GM23338 (cell line): ENCODE results near the gene PITPNC1. TPM values are rescaled to one million over a fixed set of nuclear protein-coding genes. Genes with fewer than 3 reads are reported as not detected.
A peak's percentile ranks its signal among the peaks of the same experiment; 100 is the strongest.

Experiments used
- ATAC-seq: fragments of 200-7000 bp; cut with Tn5 transposase; 3 replicates; pipeline ENCODE4 v1.9.1; 2020
- DNase-seq: peaks from one replicate; pipeline ENCODE4 v3.0.0-alpha.2; 2015; ENCODE audit warnings: low spot score
- H2AFZ ChIP-seq: fragments of 200-600 bp; sonication (generic); 2 replicates; pipeline ENCODE4 v1.8.0; 2016; ENCODE audit warnings: antibody characterized with exemption, mild to moderate bottlenecking, moderate library complexity
- H3F3A ChIP-seq: fragments of 200-600 bp; sonication (generic); replicated peaks from 2 replicates; pipeline ENCODE4 v1.8.0; 2017; ENCODE audit warnings: antibody characterized with exemption, mixed run types, low read depth
- H3K27ac ChIP-seq: fragments of 200-600 bp; sonication (generic); 2 replicates; pipeline ENCODE4 v1.6.1; 2016; ENCODE audit warnings: low read depth
- H3K27me3 ChIP-seq: fragments of 200-600 bp; sonication (generic); 2 replicates; pipeline ENCODE4 v1.8.0; 2016; ENCODE audit warnings: mild to moderate bottlenecking, mixed run types, moderate library complexity; ENCODE audit not compliant: insufficient read depth
- H3K36me3 ChIP-seq: fragments of 200-600 bp; sonication (generic); 2 replicates; pipeline ENCODE4 v1.8.0; 2016; ENCODE audit warnings: mild to moderate bottlenecking; ENCODE audit not compliant: insufficient read depth
- H3K4me1 ChIP-seq: fragments of 200-600 bp; sonication (generic); 2 replicates; pipeline ENCODE4 v1.8.0; 2016; ENCODE audit warnings: mild to moderate bottlenecking, moderate library complexity; ENCODE audit not compliant: insufficient read depth
- H3K4me2 ChIP-seq: fragments of 200-600 bp; sonication (generic); 2 replicates; pipeline ENCODE4 v1.7.1; 2017; ENCODE audit warnings: mixed run types
- H3K4me3 ChIP-seq: fragments of 200-600 bp; sonication (generic); 2 replicates; pipeline ENCODE4 v1.6.1; 2016; ENCODE audit warnings: mixed run types
- H3K79me2 ChIP-seq: fragments of 200-600 bp; sonication (generic); replicated peaks from 2 replicates; pipeline ENCODE4 v1.8.0; 2017; ENCODE audit warnings: mild to moderate bottlenecking; ENCODE audit not compliant: insufficient read depth
- H3K9me2 ChIP-seq: fragments of 200-600 bp; sonication (generic); 2 replicates; pipeline ENCODE4 v1.8.0; 2017; ENCODE audit not compliant: insufficient read depth
- H4K20me1 ChIP-seq: fragments of 200-600 bp; sonication (generic); replicated peaks from 2 replicates; pipeline ENCODE4 v1.8.0; 2017; ENCODE audit warnings: mild to moderate bottlenecking; ENCODE audit not compliant: insufficient read depth
- H3K27ac Mint-ChIP-seq: 2 replicates; pipeline ENCODE4 v1.8.0; 2020; ENCODE audit warnings: inconsistent platforms, mild to moderate bottlenecking, moderate library complexity, mixed read lengths
- H3K27me3 Mint-ChIP-seq: 3 replicates; pipeline ENCODE4 v1.8.0; 2022; ENCODE audit warnings: low read depth, mild to moderate bottlenecking, moderate library complexity, mixed read lengths, inconsistent platforms; ENCODE audit not compliant: insufficient read depth, poor library complexity
- H3K36me3 Mint-ChIP-seq: 3 replicates; pipeline ENCODE4 v1.8.0; 2021; ENCODE audit warnings: low read depth, mild to moderate bottlenecking, inconsistent platforms, moderate library complexity, mixed read lengths
- H3K4me1 Mint-ChIP-seq: 3 replicates; pipeline ENCODE4 v1.8.0; 2020; ENCODE audit warnings: mild to moderate bottlenecking, inconsistent platforms, mixed read lengths
- H3K4me3 Mint-ChIP-seq: 3 replicates; pipeline ENCODE4 v1.8.0; 2021; ENCODE audit warnings: moderate library complexity, mild to moderate bottlenecking, inconsistent platforms, mixed read lengths
- H3K9me3 Mint-ChIP-seq: 3 replicates; pipeline ENCODE4 v1.8.0; 2020; ENCODE audit warnings: moderate library complexity, mild to moderate bottlenecking, inconsistent platforms, mixed read lengths
- CREB1 ChIP-seq: fragments of 250-450 bp; sonication (Bioruptor Pico); IDR thresholded peaks from 2 replicates; pipeline ENCODE4 v1.5.0; 2020; ENCODE audit warnings: low read depth, mild to moderate bottlenecking, moderate library complexity
- EZH2 ChIP-seq: fragments of 200-600 bp; sonication (generic); IDR thresholded peaks from one replicate; pipeline ENCODE4 v1.8.0; 2017; ENCODE audit warnings: antibody characterized with exemption, mild to moderate bottlenecking, low read depth; ENCODE audit not compliant: unreplicated experiment
- JUNB ChIP-seq: IDR thresholded peaks from one replicate; pipeline ENCODE4 v1.6.1; 2016; ENCODE audit warnings: antibody characterized with exemption; ENCODE audit not compliant: unreplicated experiment
- ZNF331 ChIP-seq: fragments of 250-450 bp; sonication (Bioruptor Pico); IDR thresholded peaks from 2 replicates; pipeline ENCODE4 v1.5.0; 2020; ENCODE audit warnings: low read depth, mild to moderate bottlenecking, moderate library complexity
- polyA plus RNA-seq: library from polyadenylated mRNA; unstranded; fragments of >200 nt; fragmentation: Nextera tagmentation; extraction: Ambion mirVana; gene quantifications from 2 replicates; pipeline ENCODE4 v1.2.1, GENCODE V29; 2016
- total RNA-seq: library from RNA; depleted of rRNA; stranded (reverse); fragments of >200 nt; shearing (Covaris generic); gene quantifications from 2 replicates; pipeline ENCODE4 v1.2.3, GENCODE V29; 2014
- TF ChIP-seq, protein P1 (sequence below): IDR thresholded peaks from one replicate; pipeline ENCODE4 v1.6.1; 2018; ENCODE audit warnings: antibody characterized with exemption; ENCODE audit not compliant: unreplicated experiment
- TF ChIP-seq, protein P2 (sequence below): IDR thresholded peaks from 2 replicates; pipeline ENCODE4 v1.6.1; 2016; ENCODE audit warnings: antibody characterized with exemption
- TF ChIP-seq, protein P3 (sequence below), 2 experiments: fragments of 200-600 bp in 1 of 2; sonication (generic) in 1 of 2; conservative IDR thresholded peaks; 2 replicates each; pipeline versions ENCODE4 v1.5.1 to v1.6.1; 2016 to 2017; ENCODE audit warnings: antibody characterized with exemption in 2 of 2, low read depth in 2 of 2, mild to moderate bottlenecking in 2 of 2, moderate library complexity in 1 of 2
- TF ChIP-seq, protein P4 (sequence below): fragments of 250-450 bp; sonication (Bioruptor Pico); IDR thresholded peaks from 2 replicates; pipeline ENCODE4 v1.5.0; 2020; ENCODE audit warnings: mild to moderate bottlenecking, moderate library complexity

PITPNC1 gene
- total and polyA plus RNA-seq, 2 experiments from 2014 or later, result 23.0 to 32.6 TPM

- TF ChIP-seq, protein P1, sequence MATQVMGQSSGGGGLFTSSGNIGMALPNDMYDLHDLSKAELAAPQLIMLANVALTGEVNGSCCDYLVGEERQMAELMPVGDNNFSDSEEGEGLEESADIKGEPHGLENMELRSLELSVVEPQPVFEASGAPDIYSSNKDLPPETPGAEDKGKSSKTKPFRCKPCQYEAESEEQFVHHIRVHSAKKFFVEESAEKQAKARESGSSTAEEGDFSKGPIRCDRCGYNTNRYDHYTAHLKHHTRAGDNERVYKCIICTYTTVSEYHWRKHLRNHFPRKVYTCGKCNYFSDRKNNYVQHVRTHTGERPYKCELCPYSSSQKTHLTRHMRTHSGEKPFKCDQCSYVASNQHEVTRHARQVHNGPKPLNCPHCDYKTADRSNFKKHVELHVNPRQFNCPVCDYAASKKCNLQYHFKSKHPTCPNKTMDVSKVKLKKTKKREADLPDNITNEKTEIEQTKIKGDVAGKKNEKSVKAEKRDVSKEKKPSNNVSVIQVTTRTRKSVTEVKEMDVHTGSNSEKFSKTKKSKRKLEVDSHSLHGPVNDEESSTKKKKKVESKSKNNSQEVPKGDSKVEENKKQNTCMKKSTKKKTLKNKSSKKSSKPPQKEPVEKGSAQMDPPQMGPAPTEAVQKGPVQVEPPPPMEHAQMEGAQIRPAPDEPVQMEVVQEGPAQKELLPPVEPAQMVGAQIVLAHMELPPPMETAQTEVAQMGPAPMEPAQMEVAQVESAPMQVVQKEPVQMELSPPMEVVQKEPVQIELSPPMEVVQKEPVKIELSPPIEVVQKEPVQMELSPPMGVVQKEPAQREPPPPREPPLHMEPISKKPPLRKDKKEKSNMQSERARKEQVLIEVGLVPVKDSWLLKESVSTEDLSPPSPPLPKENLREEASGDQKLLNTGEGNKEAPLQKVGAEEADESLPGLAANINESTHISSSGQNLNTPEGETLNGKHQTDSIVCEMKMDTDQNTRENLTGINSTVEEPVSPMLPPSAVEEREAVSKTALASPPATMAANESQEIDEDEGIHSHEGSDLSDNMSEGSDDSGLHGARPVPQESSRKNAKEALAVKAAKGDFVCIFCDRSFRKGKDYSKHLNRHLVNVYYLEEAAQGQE, result no peak
- TF ChIP-seq JUNB (no peak), EZH2 (no peak), CREB1 (CRISPR knock-in tag) (no peak), ZNF331 (CRISPR knock-in tag) (no peak)
- TF ChIP-seq, protein P2, sequence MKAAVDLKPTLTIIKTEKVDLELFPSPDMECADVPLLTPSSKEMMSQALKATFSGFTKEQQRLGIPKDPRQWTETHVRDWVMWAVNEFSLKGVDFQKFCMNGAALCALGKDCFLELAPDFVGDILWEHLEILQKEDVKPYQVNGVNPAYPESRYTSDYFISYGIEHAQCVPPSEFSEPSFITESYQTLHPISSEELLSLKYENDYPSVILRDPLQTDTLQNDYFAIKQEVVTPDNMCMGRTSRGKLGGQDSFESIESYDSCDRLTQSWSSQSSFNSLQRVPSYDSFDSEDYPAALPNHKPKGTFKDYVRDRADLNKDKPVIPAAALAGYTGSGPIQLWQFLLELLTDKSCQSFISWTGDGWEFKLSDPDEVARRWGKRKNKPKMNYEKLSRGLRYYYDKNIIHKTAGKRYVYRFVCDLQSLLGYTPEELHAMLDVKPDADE, result no peak
- TF ChIP-seq, protein P3, sequence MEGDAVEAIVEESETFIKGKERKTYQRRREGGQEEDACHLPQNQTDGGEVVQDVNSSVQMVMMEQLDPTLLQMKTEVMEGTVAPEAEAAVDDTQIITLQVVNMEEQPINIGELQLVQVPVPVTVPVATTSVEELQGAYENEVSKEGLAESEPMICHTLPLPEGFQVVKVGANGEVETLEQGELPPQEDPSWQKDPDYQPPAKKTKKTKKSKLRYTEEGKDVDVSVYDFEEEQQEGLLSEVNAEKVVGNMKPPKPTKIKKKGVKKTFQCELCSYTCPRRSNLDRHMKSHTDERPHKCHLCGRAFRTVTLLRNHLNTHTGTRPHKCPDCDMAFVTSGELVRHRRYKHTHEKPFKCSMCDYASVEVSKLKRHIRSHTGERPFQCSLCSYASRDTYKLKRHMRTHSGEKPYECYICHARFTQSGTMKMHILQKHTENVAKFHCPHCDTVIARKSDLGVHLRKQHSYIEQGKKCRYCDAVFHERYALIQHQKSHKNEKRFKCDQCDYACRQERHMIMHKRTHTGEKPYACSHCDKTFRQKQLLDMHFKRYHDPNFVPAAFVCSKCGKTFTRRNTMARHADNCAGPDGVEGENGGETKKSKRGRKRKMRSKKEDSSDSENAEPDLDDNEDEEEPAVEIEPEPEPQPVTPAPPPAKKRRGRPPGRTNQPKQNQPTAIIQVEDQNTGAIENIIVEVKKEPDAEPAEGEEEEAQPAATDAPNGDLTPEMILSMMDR (conservative IDR thresholded peaks at IDR 0.05; ENCODE audit: low read depth in 2 of 2), result peak; percentile 31 to 76; a peak in 3 of 4 replicates
Measured at GRCh38 chr17:67378454-67379250, 1.6 kb downstream of the PITPNC1 start (continued).

DNA sequence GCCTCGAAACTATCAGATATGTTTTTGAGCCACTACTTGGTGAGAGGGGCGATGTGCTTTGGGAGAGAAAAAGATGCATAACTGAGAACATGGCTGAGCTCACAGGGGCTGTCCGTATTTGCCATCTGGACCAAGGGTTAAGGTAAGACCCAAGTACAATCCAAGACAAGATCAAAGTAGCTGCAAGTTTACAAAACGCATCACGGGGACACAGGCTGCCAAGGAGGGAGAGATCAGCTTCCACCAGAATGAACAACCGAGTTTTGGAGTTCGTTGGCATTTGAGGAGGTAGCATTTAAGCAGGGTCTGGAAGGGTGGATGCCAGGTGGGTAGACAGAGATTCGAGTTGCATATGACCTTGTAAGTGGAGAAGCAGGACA, 2.2 kb downstream of the PITPNC1 start:
- peak overlapping the region; percentile 83 for H3K4me3 Mint-ChIP-seq
- TF ChIP-seq, protein P3 (conservative IDR thresholded peaks at IDR 0.05; ENCODE audit: low read depth in 2 of 2), result no peak
- TF ChIP-seq, protein P4, sequence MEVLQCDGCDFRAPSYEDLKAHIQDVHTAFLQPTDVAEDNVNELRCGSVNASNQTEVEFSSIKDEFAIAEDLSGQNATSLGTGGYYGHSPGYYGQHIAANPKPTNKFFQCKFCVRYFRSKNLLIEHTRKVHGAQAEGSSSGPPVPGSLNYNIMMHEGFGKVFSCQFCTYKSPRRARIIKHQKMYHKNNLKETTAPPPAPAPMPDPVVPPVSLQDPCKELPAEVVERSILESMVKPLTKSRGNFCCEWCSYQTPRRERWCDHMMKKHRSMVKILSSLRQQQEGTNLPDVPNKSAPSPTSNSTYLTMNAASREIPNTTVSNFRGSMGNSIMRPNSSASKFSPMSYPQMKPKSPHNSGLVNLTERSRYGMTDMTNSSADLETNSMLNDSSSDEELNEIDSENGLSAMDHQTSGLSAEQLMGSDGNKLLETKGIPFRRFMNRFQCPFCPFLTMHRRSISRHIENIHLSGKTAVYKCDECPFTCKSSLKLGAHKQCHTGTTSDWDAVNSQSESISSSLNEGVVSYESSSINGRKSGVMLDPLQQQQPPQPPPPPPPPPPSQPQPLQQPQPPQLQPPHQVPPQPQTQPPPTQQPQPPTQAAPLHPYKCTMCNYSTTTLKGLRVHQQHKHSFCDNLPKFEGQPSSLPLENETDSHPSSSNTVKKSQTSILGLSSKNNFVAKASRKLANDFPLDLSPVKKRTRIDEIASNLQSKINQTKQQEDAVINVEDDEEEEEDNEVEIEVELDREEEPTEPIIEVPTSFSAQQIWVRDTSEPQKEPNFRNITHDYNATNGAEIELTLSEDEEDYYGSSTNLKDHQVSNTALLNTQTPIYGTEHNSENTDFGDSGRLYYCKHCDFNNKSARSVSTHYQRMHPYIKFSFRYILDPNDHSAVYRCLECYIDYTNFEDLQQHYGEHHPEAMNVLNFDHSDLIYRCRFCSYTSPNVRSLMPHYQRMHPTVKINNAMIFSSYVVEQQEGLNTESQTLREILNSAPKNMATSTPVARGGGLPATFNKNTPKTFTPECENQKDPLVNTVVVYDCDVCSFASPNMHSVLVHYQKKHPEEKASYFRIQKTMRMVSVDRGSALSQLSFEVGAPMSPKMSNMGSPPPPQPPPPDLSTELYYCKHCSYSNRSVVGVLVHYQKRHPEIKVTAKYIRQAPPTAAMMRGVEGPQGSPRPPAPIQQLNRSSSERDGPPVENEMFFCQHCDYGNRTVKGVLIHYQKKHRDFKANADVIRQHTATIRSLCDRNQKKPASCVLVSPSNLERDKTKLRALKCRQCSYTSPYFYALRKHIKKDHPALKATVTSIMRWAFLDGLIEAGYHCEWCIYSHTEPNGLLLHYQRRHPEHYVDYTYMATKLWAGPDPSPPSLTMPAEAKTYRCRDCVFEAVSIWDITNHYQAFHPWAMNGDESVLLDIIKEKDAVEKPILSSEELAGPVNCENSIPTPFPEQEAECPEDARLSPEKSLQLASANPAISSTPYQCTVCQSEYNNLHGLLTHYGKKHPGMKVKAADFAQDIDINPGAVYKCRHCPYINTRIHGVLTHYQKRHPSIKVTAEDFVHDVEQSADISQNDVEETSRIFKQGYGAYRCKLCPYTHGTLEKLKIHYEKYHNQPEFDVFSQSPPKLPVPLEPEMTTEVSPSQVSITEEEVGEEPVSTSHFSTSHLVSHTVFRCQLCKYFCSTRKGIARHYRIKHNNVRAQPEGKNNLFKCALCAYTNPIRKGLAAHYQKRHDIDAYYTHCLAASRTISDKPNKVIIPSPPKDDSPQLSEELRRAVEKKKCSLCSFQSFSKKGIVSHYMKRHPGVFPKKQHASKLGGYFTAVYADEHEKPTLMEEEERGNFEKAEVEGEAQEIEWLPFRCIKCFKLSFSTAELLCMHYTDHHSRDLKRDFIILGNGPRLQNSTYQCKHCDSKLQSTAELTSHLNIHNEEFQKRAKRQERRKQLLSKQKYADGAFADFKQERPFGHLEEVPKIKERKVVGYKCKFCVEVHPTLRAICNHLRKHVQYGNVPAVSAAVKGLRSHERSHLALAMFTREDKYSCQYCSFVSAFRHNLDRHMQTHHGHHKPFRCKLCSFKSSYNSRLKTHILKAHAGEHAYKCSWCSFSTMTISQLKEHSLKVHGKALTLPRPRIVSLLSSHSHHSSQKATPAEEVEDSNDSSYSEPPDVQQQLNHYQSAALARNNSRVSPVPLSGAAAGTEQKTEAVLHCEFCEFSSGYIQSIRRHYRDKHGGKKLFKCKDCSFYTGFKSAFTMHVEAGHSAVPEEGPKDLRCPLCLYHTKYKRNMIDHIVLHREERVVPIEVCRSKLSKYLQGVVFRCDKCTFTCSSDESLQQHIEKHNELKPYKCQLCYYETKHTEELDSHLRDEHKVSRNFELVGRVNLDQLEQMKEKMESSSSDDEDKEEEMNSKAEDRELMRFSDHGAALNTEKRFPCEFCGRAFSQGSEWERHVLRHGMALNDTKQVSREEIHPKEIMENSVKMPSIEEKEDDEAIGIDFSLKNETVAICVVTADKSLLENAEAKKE (CRISPR knock-in tag), result no peak

More for the DNA sequence above, 2.2 kb downstream of the PITPNC1 start:
- peaks cover 9% of the 10 kb centered on the region; the same call in 2 of the 3 replicates for H3K9me3 Mint-ChIP-seq
- Histone ChIP-seq H4K20me1 (no peaks in the 10 kb centered on the region), H3K4me2 (peak overlapping the region; percentile 96), H3K4me3 (peak overlapping the region; percentile 91), H2AFZ (peak overlapping the region; percentile 78; the same call in 1 of the 2 replicates), H3K27me3 (no peaks in the 10 kb centered on the region), H3K79me2 (peaks cover 60% of the 10 kb centered on the region), H3K36me3 (no peaks in the 10 kb centered on the region), H3F3A (peaks cover 21% of the 10 kb centered on the region; the same call in 1 of the 2 replicates), H3K27ac (peak overlapping the region; percentile 85), H3K9me2 (no peaks in the 10 kb centered on the region), H3K4me1 (peaks cover 16% of the 10 kb centered on the region)
- ATAC-seq, result no peak
- peak overlapping the region; percentile 54; the same call in 1 of the 2 replicates for H3K27ac Mint-ChIP-seq
- H3K27me3 Mint-ChIP-seq, result peaks cover 15% of the 10 kb centered on the region
- H3K36me3 Mint-ChIP-seq, result peaks cover 40% of the 10 kb centered on the region
- H3K4me1 Mint-ChIP-seq, result peaks cover 36% of the 10 kb centered on the region
- DNase-seq, result no peak
